Lung (tissue), 12 donors: ENCODE measurements around the gene ARMH1. TPM values are rescaled to one million over a fixed set of nuclear protein-coding genes. Genes with fewer than 3 reads are reported as not detected.

ENCODE experiments used
- ATAC-seq: fragments of 200-7000 bp; cut with Tn5 transposase; one replicate; pipeline ENCODE4 v1.9.1; 2020; ENCODE audit warnings: moderate number of reproducible peaks; ENCODE audit not compliant: insufficient read depth, low FRiP score
- DNase-seq, 3 donors: peaks; one replicate each; pipeline ENCODE4 v3.0.0-alpha.2; 2013 to 2017
- H3K27ac ChIP-seq, 2 donors: one replicate each; pipeline ENCODE4 v1.5.1; 2013; ENCODE audit warnings: mild to moderate bottlenecking in 2 of 2, moderate library complexity in 2 of 2, control low read depth in 1 of 2, inconsistent platforms in 1 of 2, low read depth in 1 of 2, low read length in 1 of 2
- H3K27me3 ChIP-seq, 3 donors: one replicate each; pipeline ENCODE4 v1.5.1; 2013; ENCODE audit warnings: low read length in 2 of 3; ENCODE audit not compliant: control insufficient read depth in 3 of 3, insufficient read depth in 3 of 3
- H3K36me3 ChIP-seq, 4 donors: one replicate each; pipeline ENCODE4 v1.5.1; 2013; ENCODE audit warnings: low read length in 4 of 4, mild to moderate bottlenecking in 1 of 4, moderate library complexity in 1 of 4; ENCODE audit not compliant: control insufficient read depth in 4 of 4, insufficient read depth in 4 of 4
- H3K4me1 ChIP-seq, 5 donors: one replicate each; pipeline ENCODE4 v1.5.1; 2013; ENCODE audit warnings: low read length in 5 of 5, mild to moderate bottlenecking in 2 of 5, moderate library complexity in 1 of 5; ENCODE audit not compliant: control insufficient read depth in 5 of 5, insufficient read depth in 5 of 5
- H3K4me3 ChIP-seq: one replicate; pipeline ENCODE4 v1.5.1; 2013; ENCODE audit warnings: mild to moderate bottlenecking, control low read depth, moderate library complexity
- H3K9ac ChIP-seq, 2 donors: one replicate each; pipeline ENCODE4 v1.5.1; 2013; ENCODE audit warnings: low read length in 2 of 2, control low read depth in 1 of 2; ENCODE audit not compliant: insufficient read depth in 1 of 2
- H3K9me3 ChIP-seq, 4 donors: one replicate each; pipeline ENCODE4 v1.5.1; 2013; ENCODE audit warnings: low read length in 3 of 4, mild to moderate bottlenecking in 1 of 4, moderate library complexity in 1 of 4; ENCODE audit not compliant: control insufficient read depth in 4 of 4, insufficient read depth in 3 of 4
- CTCF ChIP-seq: IDR thresholded peaks from 2 replicates; pipeline ENCODE4 v1.5.1; 2012; ENCODE audit warnings: mild to moderate bottlenecking; ENCODE audit errors: control extremely low read depth, extremely low read depth
- WGBS, 2 donors: extraction: QIAGEN DNeasy Blood & Tissue Kit; methylation state at CpG; one replicate each; pipeline ENCODE4 v1.1.7; 2013; 5-methylcytosine and 5-hydroxymethylcytosine counted together
- polyA plus RNA-seq, 2 donors: library from polyadenylated mRNA; stranded (reverse); fragments of 200-250 nt; gene quantifications; one replicate each; pipeline ENCODE4 v1.2.1, GENCODE V29; 2013
- total RNA-seq, 2 donors: library from RNA; depleted of rRNA in 1 of 2; stranded (reverse); fragments of >200 nt in 1 of 2; gene quantifications; one replicate each; pipeline ENCODE4 v1.2.1, GENCODE V29; 2014 to 2021
- donor health status: control.
- donor health status: control.
- donor health status: Bipolar disorder and iron deficiency.
- donor health status: healthy.
- donor health status: DM: yes; HTN: yes; CAD: no.

ARMH1 gene
- total and polyA plus RNA-seq, 4 donors, result 9.7 to 35.3 (median 21.4) TPM

DNA sequence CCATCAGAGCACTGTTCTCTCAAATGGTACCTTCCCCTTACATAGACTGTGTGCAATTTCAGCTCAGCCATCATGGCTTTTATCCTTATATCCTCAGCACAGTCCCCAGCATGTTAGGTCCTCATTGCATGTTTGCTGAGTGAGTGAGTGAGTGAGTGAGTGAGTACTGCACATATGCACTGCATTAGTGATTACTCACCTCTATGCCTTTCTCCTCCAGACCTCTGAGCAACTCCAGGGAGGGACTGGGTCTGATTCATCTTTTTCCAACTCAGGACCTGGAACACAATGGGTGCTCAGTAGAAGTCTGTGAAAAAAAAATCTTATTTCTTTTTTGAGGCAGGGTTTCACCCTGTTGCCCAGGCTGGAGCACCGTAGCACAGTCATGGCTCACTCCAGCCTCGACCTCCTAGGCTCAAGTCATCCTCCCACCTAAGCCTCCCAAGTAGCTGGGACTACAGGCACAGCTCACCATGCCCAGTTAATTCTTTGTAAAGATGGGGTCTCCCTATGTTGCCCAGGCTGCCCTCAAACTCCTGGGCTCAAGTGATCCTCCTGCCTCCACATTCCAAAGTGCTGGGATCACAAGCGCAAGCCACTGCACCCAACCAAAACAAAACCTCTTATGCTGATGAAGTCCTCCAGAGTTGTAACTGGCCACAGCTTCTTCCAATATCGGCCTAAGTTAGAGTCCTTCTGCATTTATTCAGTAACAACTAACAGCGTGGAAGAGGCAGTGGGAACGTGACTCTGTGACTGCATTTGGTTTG lies 32.8 kb downstream of the ARMH1 start:
- Histone ChIP-seq H3K27me3 (no peaks in the 10 kb centered on the region), H3K9ac (no peak overlapping the region), H3K36me3 (no peaks in the 10 kb centered on the region), H3K9me3 (peaks cover 0 to 3% (median 0%) of the 10 kb centered on the region in 4 donors), H3K27ac (no peak overlapping the region), H3K4me1 (peaks cover 0 to 4% (median 0%) of the 10 kb centered on the region in 5 donors), H3K4me3 (no peak overlapping the region)
- WGBS, 2 donors, result 92 to 94% methylated on average over 6 of the region's 6 CpGs
- ATAC-seq, result no peak
- no peak for DNase-seq
- TF ChIP-seq CTCF, result no peak

GRCh38 chr1:44707959-44708831 lies 33.7 kb downstream of the ARMH1 start:
- Histone ChIP-seq H3K36me3 (no peaks in the 10 kb centered on the region), H3K9ac (no peak overlapping the region), H3K4me3 (no peak overlapping the region), H3K27me3 (no peaks in the 10 kb centered on the region), H3K9me3 (peaks cover 0 to 1% (median 0%) of the 10 kb centered on the region in 4 donors), H3K4me1 (peaks cover 0 to 4% (median 0%) of the 10 kb centered on the region in 5 donors), H3K27ac (no peak overlapping the region)
- peak in 2 of 3 donors; percentile 44 to 55 for DNase-seq
- ATAC-seq, result peak; percentile 71
- TF ChIP-seq CTCF, result peak; percentile 42
- WGBS, 2 donors, result 30 to 36% methylated on average over 15 of the region's 15 CpGs

GRCh38 chr1:44713321-44713781 lies 38.8 kb downstream of the ARMH1 start:
- no peak for ATAC-seq
- 37 to 50% methylated on average over 6 of the region's 6 CpGs for WGBS, 2 donors

More at GRCh38 chr1:44713321-44713781, 38.8 kb downstream of the ARMH1 start:
- Histone ChIP-seq H3K4me1 (peaks cover 0 to 12% (median 0%) of the 10 kb centered on the region in 5 donors), H3K36me3 (no peaks in the 10 kb centered on the region), H3K9me3 (no peaks in the 10 kb centered on the region), H3K27me3 (no peaks in the 10 kb centered on the region), H3K9ac (no peak overlapping the region), H3K27ac (no peak overlapping the region), H3K4me3 (no peak overlapping the region)
- no peak for DNase-seq
- no peak for TF ChIP-seq CTCF
